ENCODE data around the gene HOXA3.

HOXA3 gene

DNA sequence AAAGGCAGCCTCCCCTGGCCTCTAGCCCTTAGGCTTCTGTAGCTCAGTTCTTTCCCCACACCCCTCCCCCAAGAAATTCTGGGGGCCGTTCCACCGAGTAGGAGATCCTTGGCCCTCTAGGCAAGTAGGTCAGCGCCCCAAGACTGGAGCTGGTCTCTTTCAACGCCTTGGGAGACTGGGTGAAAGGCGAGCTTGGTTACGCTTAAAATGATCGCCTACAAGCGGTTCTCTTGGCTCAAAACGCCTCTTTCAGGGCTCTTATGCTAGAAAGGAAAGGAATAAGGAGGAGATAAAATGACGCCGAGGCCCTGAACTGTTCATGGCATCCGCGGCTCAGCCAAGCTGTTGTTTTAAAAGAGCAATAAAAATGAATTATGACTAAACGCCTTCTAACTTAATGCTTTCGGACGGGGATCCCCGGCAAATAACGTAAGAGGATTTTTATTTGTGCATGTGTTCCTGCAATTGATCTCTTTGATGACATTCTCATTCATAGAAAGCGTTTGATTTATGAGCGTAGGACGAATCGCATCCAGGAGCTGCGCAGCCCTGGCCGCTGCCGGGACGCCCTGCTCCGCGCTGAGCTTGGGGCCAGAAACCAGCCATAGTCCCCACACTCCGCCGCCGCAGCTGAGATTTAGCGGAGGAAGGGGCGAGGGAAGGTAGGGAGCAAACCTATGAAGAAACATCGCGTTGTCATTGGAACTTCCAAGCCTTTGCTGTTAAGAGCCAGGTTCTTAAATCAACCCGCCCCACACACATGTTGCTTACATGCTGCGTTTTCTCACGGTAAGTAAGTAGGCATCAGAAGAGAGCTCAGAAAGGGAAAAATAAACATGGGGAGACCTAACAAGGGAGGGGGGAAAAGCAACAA is 53.6 kb downstream of the HOXA3 start:
- no peak for DNase-seq

DNA sequence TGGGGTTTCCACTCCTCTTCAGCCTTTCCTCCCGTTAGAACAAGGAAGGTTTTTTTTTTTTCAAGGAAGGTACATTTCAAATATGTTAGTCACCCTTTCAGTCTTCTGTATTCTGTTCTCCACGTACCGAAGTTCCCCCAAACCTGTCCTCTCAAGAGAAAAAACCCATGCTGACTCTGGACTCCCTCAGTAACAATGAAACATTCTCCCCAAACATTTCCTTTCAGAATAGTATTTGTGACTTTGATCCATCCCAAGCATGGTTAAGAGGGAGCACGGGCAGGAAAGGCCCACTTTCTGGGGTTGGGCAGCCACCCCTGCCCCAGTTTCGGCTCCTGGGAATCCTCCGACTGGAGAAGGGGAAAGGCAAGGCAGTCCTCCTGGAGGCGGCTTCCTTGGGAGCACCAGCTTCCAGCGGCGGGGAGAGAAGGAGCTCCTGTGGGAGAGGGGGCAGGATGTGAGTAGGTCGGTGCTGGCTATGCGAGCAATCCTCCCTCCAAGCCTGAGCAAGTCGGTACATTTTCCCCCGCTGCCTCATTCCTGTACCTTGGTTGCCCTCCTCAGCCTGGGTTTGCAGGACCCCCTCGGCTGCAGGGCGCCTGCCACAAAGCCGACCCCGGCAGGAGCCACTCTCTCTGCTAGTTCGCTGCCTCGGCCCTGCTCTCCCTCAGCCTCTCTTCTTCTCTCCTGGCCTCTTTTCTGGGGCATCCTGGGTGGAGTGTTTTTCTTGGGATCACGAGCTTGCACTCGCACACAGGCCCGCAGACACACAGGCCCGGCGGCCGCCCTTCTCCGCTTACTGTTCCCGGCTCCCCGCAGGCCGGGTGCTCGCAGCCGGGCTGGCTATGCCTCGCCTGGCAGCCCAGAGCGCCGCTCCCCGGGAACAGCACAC is 54.5 kb downstream of the HOXA3 start:
- DNase-seq, result no peak

GRCh38 chr7:27096768-27097514 is 55.4 kb downstream of the HOXA3 start:
- DNase-seq, result no peak

DNA sequence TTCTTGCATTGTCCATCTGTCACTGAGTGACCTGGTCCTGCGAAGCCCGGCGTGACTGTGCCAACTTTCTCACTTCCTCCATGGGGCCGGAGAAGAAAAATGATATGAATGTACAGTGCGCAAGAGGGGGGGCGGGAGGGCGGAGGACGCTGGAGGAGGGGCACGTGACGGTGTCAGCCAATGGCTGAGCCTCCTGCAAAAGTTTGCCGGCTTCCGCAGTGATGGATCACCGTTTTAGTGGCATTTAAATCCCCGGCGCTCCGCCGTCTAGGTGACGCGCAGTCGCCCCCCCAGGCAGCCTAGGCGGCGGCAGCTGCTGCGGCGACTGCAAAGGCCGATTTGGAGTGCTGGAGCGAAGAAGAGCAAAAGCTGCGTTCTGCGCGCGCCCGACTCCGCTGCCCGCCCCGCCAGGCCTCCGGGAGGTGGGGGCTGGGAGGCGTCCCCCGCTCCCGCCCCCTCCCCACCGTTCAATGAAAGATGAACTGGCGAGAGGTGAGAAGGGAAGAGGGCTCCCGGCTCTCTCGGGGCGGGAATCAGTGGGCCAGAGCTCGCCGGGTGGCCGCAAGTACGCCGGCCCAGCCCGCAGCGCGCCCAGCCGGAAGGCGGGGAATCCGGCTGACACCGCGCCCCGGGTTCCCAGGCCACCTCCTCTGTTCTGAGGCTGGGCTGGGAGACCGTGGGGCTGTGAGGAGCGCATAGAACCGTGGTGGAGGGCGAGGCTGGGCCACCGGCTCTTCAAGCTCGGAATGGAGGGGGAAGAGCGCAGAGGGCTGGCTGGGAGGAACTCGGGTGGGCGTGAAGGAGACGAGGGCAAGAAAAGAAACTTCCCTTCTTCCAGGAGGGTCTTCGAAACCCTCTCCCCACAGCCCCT is 56.3 kb downstream of the HOXA3 start, which contains the start of gene HOXA1:
Gene HOXA1, minus strand, starts transcription at position 104 of the 871 bp plus-strand sequence. Its CDS starts 88 bp downstream, at position 16.
- DNase-seq, result peak; percentile 70

GRCh38 chr7:27095050-27095896 is 57.1 kb downstream of the HOXA3 start:
- no peak for DNase-seq

GRCh38 chr7:27094304-27095049 is 57.9 kb downstream of the HOXA3 start:
- no peak for DNase-seq

GRCh38 chr7:27093184-27093895 is 59.0 kb downstream of the HOXA3 start:
- no peak for DNase-seq

DNA sequence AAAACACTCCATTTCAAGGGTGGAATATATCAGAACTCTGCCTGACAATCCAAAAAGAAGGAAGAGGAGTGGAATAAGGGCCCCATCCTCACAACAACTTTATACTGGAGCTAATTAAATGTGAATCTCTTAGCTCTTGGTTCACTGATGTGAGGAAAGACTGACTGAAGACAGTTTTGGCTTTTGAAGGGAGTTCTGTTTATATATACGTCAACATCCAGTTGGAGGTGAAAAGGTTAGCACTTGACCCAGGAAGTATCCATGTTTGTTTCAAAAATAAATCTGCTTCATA is 59.6 kb downstream of the HOXA3 start:
- no peak for DNase-seq

- no peak for DNase-seq
Observed at GRCh38 chr7:27091941-27092818, 60.2 kb downstream of the HOXA3 start.

- DNase-seq, result no peak
Observed at GRCh38 chr7:27091105-27091504, 61.3 kb downstream of the HOXA3 start.

GRCh38 chr7:27088002-27088922 is 64.1 kb downstream of the HOXA3 start:
- no peak for DNase-seq

DNA sequence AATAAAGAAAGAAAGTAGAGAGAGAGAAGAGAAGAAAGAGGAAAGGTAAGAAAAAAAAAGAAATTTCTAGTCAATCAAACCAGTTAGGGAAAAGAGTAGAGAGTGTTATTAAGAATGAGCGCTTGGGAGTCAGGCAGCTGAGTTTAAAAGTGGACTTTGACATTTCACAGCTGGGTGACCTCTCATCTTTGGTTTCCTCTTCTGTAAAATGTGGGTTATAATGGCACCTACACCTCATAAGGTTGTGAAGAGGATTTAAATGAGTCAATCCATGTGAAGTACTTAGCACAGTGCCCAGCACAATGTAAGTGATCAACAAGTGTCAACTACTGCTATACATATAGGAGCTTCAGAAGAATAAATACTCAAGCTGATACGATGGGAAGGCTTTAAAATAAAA is 68.7 kb downstream of the HOXA3 start:
- no peak for DNase-seq

- DNase-seq, result no peak
Observed at GRCh38 chr7:27082171-27082570, 70.2 kb downstream of the HOXA3 start.

- no peak for DNase-seq
Observed at GRCh38 chr7:27080844-27081436, 71.4 kb downstream of the HOXA3 start.

- DNase-seq, result no peak
Observed at GRCh38 chr7:27079234-27079975, 73.0 kb downstream of the HOXA3 start.

DNA sequence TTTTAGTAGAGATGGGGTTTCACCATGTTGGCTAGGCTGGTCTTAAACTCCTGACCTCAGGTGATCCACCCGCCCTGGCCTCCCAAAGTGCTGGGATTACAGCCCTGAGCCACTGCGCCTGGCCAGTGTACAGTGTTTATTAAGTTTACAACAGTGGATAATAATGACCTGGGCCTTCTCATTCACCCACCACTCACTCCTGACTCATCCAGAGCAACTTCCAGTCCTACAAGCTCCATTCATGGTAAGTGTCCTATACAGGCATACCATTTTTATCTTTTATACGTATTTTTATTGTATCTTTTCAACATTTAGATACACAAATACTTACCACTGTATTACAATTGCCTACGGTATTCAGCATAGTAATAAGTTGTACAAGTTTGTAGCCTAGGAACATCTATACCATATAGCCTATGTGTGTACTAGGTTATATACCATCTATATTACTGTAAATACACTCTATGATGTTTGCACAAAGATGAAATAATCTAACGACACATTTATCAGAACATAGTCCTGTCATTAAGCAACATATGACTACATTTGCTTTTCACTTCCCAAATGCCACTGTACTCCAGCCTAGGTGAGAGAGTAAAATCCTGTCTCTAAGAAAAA is 73.7 kb downstream of the HOXA3 start:
- DNase-seq, result no peak

All from activated CD4-positive, alpha-beta T cell treated with anti-CD3 and anti-CD28 coated beads, Interleukin-2, amount 50 U/mL, for 1 hour (primary cell).